Panc1 (cell line): ENCODE results near the gene HSH2D. TPM values are rescaled to one million over a fixed set of nuclear protein-coding genes. Genes with fewer than 3 reads are reported as not detected.
A peak's percentile ranks its signal among the peaks of the same experiment; 100 is the strongest.

ENCODE experiments used
- ATAC-seq: fragments of 200-7000 bp; cut with Tn5 transposase; 2 replicates; pipeline ENCODE4 v1.9.1; 2020; ENCODE audit warnings: mild to moderate bottlenecking, moderate library complexity
- BruUV-seq: library from RNA; stranded (reverse); fragments of 400-500 nt; replicated peaks from 2 replicates; lab custom pipeline; 2021; lab: Mats Ljungman, UMichigan
- CTCF ChIA-PET: fragments of 300-600 bp; sonication (Branson Sonifier 250); formaldehyde crosslinking; loops from one replicate; lab custom pipeline; 2022; ENCODE audit warnings: antibody characterized with exemption; lab: Charles Lee
- POLR2A ChIA-PET: fragments of 300-600 bp; sonication (Branson Sonifier 250); formaldehyde crosslinking; loops from one replicate; lab custom pipeline; 2022; ENCODE audit warnings: antibody characterized with exemption; lab: Charles Lee
- DNase-seq: peaks from one replicate; pipeline ENCODE4 v3.0.0-alpha.2; 2010; ENCODE audit warnings: low read depth, low spot score
- H3K27ac ChIP-seq: 2 replicates; pipeline ENCODE4 v1.5.1; 2011; ENCODE audit warnings: mild to moderate bottlenecking, low read length, inconsistent platforms
- H3K27me3 ChIP-seq: fragments of 200-500 bp; sonication (Bioruptor generic); 2 replicates; pipeline ENCODE4 v1.6.0; 2014; ENCODE audit warnings: low read length, inconsistent platforms; ENCODE audit not compliant: control insufficient read depth, insufficient read depth
- H3K36me3 ChIP-seq: fragments of 200-500 bp; sonication (Bioruptor generic); 2 replicates; pipeline ENCODE4 v1.5.1; 2014; ENCODE audit warnings: inconsistent platforms, mild to moderate bottlenecking, low read length, moderate library complexity; ENCODE audit not compliant: control insufficient read depth, insufficient read depth
- H3K4me1 ChIP-seq: 2 replicates; pipeline ENCODE4 v1.5.1; 2011; ENCODE audit warnings: inconsistent platforms, mild to moderate bottlenecking, low read length, moderate library complexity; ENCODE audit not compliant: control insufficient read depth, insufficient read depth
- H3K4me3 ChIP-seq, 2 experiments: 2 replicates each; pipeline ENCODE4 v1.5.1; 2011 to 2012; ENCODE audit warnings: low read depth in 2 of 2, low read length in 2 of 2, mild to moderate bottlenecking in 2 of 2, inconsistent platforms in 1 of 2, moderate library complexity in 1 of 2
- H3K9me3 ChIP-seq: fragments of 200-500 bp; sonication (Bioruptor generic); 2 replicates; pipeline ENCODE4 v1.5.1; 2014; ENCODE audit warnings: low read depth, mild to moderate bottlenecking, inconsistent platforms, low read length, moderate library complexity; ENCODE audit not compliant: control insufficient read depth, insufficient read depth
- CTCF ChIP-seq: fragments of 450-650 bp; IDR thresholded peaks from 2 replicates; pipeline ENCODE4 v1.5.1; 2017; ENCODE audit warnings: mild to moderate bottlenecking
- POLR2AphosphoS5 ChIP-seq: IDR thresholded peaks from 2 replicates; pipeline ENCODE4 v1.6.1; 2012; ENCODE audit warnings: mild to moderate bottlenecking, low read depth, low read length, moderate library complexity
- SIN3A ChIP-seq: IDR thresholded peaks from 2 replicates; pipeline ENCODE4 v1.6.1; 2012; ENCODE audit warnings: low read depth, mild to moderate bottlenecking, low read length, moderate library complexity, borderline replicate concordance; ENCODE audit not compliant: insufficient read depth
- TCF7L2 ChIP-seq: IDR thresholded peaks from 2 replicates; pipeline ENCODE4 v1.6.1; 2011; ENCODE audit warnings: mild to moderate bottlenecking, low read depth, low read length, inconsistent platforms
- in situ Hi-C: cut with HindIII; loops from 2 replicates; pipeline ENCODE4 v1.10.0; 2016; ENCODE audit warnings: low sequenced_read_pairs, low pct_unique_long_range_greater_than_20kb
- intact Hi-C: fragments of 100-400 bp; cut with micrococcal nuclease; formaldehyde crosslinking; loops from one replicate; pipeline ENCODE4 v1.10.0; 2022; ENCODE audit not compliant: unreplicated experiment
- total RNA-seq: library from RNA; stranded (reverse); gene quantifications from one replicate; pipeline ENCODE4 v1.2.1, GENCODE V29; 2021; ENCODE audit not compliant: unreplicated experiment
- TF ChIP-seq, protein P1 (sequence below), 2 experiments: IDR thresholded peaks; 2 replicates each; pipeline ENCODE4 v1.6.1; 2011 to 2012; ENCODE audit warnings: low read depth in 2 of 2, control low read depth in 1 of 2, low read length in 1 of 2, mild to moderate bottlenecking in 1 of 2, moderate library complexity in 1 of 2; ENCODE audit not compliant: insufficient read depth in 1 of 2

HSH2D gene
- total RNA-seq, 1 experiment from 2014 or later: not detected

- TF ChIP-seq POLR2AphosphoS5: no peak
- TF ChIP-seq CTCF: no peak
- TF ChIP-seq TCF7L2: no peak
- no peak for TF ChIP-seq SIN3A
- TF ChIP-seq, protein P1, sequence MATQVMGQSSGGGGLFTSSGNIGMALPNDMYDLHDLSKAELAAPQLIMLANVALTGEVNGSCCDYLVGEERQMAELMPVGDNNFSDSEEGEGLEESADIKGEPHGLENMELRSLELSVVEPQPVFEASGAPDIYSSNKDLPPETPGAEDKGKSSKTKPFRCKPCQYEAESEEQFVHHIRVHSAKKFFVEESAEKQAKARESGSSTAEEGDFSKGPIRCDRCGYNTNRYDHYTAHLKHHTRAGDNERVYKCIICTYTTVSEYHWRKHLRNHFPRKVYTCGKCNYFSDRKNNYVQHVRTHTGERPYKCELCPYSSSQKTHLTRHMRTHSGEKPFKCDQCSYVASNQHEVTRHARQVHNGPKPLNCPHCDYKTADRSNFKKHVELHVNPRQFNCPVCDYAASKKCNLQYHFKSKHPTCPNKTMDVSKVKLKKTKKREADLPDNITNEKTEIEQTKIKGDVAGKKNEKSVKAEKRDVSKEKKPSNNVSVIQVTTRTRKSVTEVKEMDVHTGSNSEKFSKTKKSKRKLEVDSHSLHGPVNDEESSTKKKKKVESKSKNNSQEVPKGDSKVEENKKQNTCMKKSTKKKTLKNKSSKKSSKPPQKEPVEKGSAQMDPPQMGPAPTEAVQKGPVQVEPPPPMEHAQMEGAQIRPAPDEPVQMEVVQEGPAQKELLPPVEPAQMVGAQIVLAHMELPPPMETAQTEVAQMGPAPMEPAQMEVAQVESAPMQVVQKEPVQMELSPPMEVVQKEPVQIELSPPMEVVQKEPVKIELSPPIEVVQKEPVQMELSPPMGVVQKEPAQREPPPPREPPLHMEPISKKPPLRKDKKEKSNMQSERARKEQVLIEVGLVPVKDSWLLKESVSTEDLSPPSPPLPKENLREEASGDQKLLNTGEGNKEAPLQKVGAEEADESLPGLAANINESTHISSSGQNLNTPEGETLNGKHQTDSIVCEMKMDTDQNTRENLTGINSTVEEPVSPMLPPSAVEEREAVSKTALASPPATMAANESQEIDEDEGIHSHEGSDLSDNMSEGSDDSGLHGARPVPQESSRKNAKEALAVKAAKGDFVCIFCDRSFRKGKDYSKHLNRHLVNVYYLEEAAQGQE (IDR thresholded peaks at IDR 0.05; ENCODE audit: insufficient read depth in 1 of 2, low read depth in 2 of 2, low read length in 1 of 2): no peak
- H3K27ac ChIP-seq: no peak overlapping the region
- ATAC-seq: 0 out of 2 replicates have a peak, but pooled peaks have one; percentile 18
- POLR2A ChIA-PET: no interaction called here
- H3K27me3 ChIP-seq: no peaks in the 10 kb centered on the region
- in situ Hi-C loops (no loop called here), intact Hi-C loops (no loop called here)
- CTCF ChIA-PET: interaction anchor here (0.5 kb wide), 1 partner anchor 1110 kb away, joined by 12 read pairs; no protein-coding TSS in a partner anchor
- BruUV-seq: no TSS peak
- no peaks in the 10 kb centered on the region for H3K4me1 ChIP-seq
- no peak for DNase-seq
- H3K9me3 ChIP-seq: no peaks in the 10 kb centered on the region
- no peak overlapping the region for H3K4me3 ChIP-seq
- H3K36me3 ChIP-seq: peaks cover 2% of the 10 kb centered on the region; the same call in 1 of the 2 replicates
These were observed 17.6 kb upstream of the HSH2D start for GRCh38 chr19:16125737-16126495.

- ATAC-seq (no peak), DNase-seq (no peak)
- intact Hi-C loops: no loop called here
- TF ChIP-seq, protein P1 (IDR thresholded peaks at IDR 0.05; ENCODE audit: insufficient read depth in 1 of 2, low read depth in 2 of 2, low read length in 1 of 2): no peak
- TF ChIP-seq TCF7L2 (no peak), CTCF (no peak), SIN3A (no peak), POLR2AphosphoS5 (no peak)
- no peaks in the 10 kb centered on the region for H3K27me3 ChIP-seq
- no TSS peak for BruUV-seq
- no peaks in the 10 kb centered on the region for H3K9me3 ChIP-seq
- H3K27ac ChIP-seq: no peak overlapping the region
- ChIA-PET POLR2A (no interaction called here), CTCF (no interaction called here)
- in situ Hi-C loops: no loop called here
- no peaks in the 10 kb centered on the region for H3K4me1 ChIP-seq
- H3K4me3 ChIP-seq: no peak overlapping the region
- 0 out of 2 replicates have a peak, but pooled peaks cover 2% of the 10 kb centered on the region for H3K36me3 ChIP-seq
These were observed 16.4 kb upstream of the HSH2D start for GRCh38 chr19:16127080-16127479.
